Kidney (tissue), 14 donors: Measurements from ENCODE around the gene XPOT. TPM values are rescaled to one million over a fixed set of nuclear protein-coding genes. Genes with fewer than 3 reads are reported as not detected.

Experiments
- DNase-seq, 5 donors: peaks; one replicate each; pipeline ENCODE4 v3.0.0-alpha.2; 2013 to 2020
- FAIRE-seq: peaks from 2 replicates; lab custom pipeline; 2012; peaks lifted over from hg19 to GRCh38; lab: Jason Lieb, UNC
- H3K27ac ChIP-seq, 2 donors: one replicate each; pipeline ENCODE4 v1.7.0; 2013; ENCODE audit warnings: low read depth in 2 of 2, low read length in 2 of 2, inconsistent platforms in 1 of 2
- H3K27me3 ChIP-seq: one replicate; pipeline ENCODE4 v1.7.1; 2013; ENCODE audit warnings: low read length, inconsistent platforms; ENCODE audit not compliant: control insufficient read depth, insufficient read depth
- H3K36me3 ChIP-seq, 3 donors: one replicate each; pipeline versions ENCODE4 v1.7.0 to v1.7.1; 2013; ENCODE audit warnings: low read length in 3 of 3, control low read depth in 1 of 3, inconsistent platforms in 1 of 3; ENCODE audit not compliant: insufficient read depth in 3 of 3, control insufficient read depth in 2 of 3
- H3K4me1 ChIP-seq, 3 donors: one replicate each; pipeline versions ENCODE4 v1.7.0 to v1.7.1; 2013; ENCODE audit warnings: low read length in 3 of 3, inconsistent platforms in 1 of 3, low read depth in 1 of 3; ENCODE audit not compliant: control insufficient read depth in 2 of 3, insufficient read depth in 2 of 3
- H3K4me3 ChIP-seq, 3 donors: one replicate each; pipeline versions ENCODE4 v1.7.0 to v1.8.1; 2013; ENCODE audit warnings: low read length in 3 of 3, control low read depth in 1 of 3, inconsistent platforms in 1 of 3
- H3K9ac ChIP-seq, 3 donors: one replicate each; pipeline versions ENCODE4 v1.7.0 to v1.7.1; 2013; ENCODE audit warnings: low read length in 3 of 3, control low read depth in 1 of 3, inconsistent platforms in 1 of 3
- H3K9me3 ChIP-seq, 3 donors: one replicate each; pipeline versions ENCODE4 v1.7.0 to v1.7.1; 2013; ENCODE audit warnings: low read length in 3 of 3, control low read depth in 1 of 3, inconsistent platforms in 1 of 3; ENCODE audit not compliant: control insufficient read depth in 2 of 3, insufficient read depth in 1 of 3
- intact Hi-C: fragments of 100-400 bp; cut with DNase I; formaldehyde crosslinking; loops from one replicate; pipeline ENCODE4 v1.11.1; 2022
- polyA plus RNA-seq: library from polyadenylated mRNA; stranded (reverse); fragments of 350-450 nt; fragmentation: Illumina TruSeq; extraction: RNeasy Lipid Tissue Mini Kit (QIAGEN cat#74804); gene quantifications from one replicate; pipeline ENCODE4 v1.2.3, GENCODE V29; 2014; ENCODE audit warnings: low read depth, low replicate concordance; ENCODE audit not compliant: insufficient read depth
- total RNA-seq: library from RNA; stranded (reverse); fragmentation: NEBNext Ultra II Directional; extraction: Animal tissue kit (Norgen Biotek cat#: 25700); gene quantifications from one replicate; pipeline ENCODE4 v1.2.1, GENCODE V29; 2021
- TF ChIP-seq, protein P1 (sequence below): IDR thresholded peaks from 3 replicates; pipeline ENCODE4 v1.5.1; 2012; ENCODE audit warnings: mild to moderate bottlenecking, moderate library complexity, borderline replicate concordance; ENCODE audit not compliant: insufficient read depth; ENCODE audit errors: extremely low read depth
- donor health status: control.
- donor health status: control.
- donor health status: control.
- donor health status: control.
- donor health status: control.
- donor health status: DM: yes; HTN: yes; CAD: no.
- donor health status: Normal renal cell carcinoma (clear cell type).

XPOT gene
- total and polyA plus RNA-seq, 2 donors from 2014 or later = 12.0 to 55.0 TPM

DNA sequence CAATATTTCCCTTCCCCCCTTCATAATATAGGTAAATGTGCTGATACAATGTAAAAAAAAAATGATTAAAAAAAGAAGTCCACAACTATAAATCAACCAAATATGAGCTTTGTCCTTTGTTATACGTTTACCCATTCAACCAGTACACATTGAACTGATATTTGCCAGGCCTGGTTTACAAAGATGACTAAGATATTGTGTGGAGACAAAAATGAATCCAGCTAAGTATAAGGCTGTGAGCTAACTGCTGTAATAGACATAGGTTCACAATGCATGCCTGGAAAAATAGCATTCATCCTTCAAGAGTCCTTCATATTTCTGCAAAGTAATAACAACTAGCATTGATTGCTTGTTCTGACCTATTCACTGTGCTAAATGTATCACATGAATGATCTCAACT, 20.5 kb upstream of the XPOT start:
- no peak for FAIRE-seq
- H3K9ac ChIP-seq = no peak overlapping the region
- H3K36me3 ChIP-seq = no peaks in the 10 kb centered on the region
- no peak overlapping the region for H3K4me3 ChIP-seq
- H3K27me3 ChIP-seq = no peaks in the 10 kb centered on the region
- H3K27ac ChIP-seq = no peak overlapping the region
- no peaks in the 10 kb centered on the region for H3K4me1 ChIP-seq
- peaks cover 0 to 8% (median 5%) of the 10 kb centered on the region in 3 donors for H3K9me3 ChIP-seq
- intact Hi-C loops = no loop called here
- TF ChIP-seq, protein P1, sequence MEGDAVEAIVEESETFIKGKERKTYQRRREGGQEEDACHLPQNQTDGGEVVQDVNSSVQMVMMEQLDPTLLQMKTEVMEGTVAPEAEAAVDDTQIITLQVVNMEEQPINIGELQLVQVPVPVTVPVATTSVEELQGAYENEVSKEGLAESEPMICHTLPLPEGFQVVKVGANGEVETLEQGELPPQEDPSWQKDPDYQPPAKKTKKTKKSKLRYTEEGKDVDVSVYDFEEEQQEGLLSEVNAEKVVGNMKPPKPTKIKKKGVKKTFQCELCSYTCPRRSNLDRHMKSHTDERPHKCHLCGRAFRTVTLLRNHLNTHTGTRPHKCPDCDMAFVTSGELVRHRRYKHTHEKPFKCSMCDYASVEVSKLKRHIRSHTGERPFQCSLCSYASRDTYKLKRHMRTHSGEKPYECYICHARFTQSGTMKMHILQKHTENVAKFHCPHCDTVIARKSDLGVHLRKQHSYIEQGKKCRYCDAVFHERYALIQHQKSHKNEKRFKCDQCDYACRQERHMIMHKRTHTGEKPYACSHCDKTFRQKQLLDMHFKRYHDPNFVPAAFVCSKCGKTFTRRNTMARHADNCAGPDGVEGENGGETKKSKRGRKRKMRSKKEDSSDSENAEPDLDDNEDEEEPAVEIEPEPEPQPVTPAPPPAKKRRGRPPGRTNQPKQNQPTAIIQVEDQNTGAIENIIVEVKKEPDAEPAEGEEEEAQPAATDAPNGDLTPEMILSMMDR = no peak
- no peak for DNase-seq

DNA sequence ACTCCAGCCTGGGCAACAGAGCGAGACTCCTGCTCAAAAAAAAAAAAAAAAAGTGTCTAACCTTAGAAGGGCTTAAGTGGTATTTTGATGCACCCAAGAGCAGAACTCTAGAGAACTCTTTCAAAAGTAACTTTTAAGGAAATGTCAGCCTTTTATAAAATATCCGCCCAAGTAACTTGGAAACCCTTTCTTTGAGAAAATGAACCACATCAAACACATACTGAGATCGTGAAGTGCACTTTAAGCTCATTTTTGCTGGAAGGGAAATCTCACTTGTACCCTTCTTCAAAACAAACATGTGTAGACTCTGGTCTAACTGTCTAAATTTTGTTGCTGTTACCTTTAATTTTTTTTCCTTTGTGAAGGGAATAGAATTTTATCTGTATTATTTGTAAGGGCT, 19.2 kb upstream of the XPOT start:
- Histone ChIP-seq H3K4me1 (no peaks in the 10 kb centered on the region), H3K36me3 (no peaks in the 10 kb centered on the region), H3K27me3 (no peaks in the 10 kb centered on the region), H3K9me3 (peaks cover 0 to 8% (median 5%) of the 10 kb centered on the region in 3 donors), H3K27ac (no peak overlapping the region), H3K9ac (no peak overlapping the region), H3K4me3 (no peak overlapping the region)
- FAIRE-seq (no peak), DNase-seq (no peak)
- intact Hi-C loops = no loop called here
- TF ChIP-seq, protein P1 = no peak

DNA sequence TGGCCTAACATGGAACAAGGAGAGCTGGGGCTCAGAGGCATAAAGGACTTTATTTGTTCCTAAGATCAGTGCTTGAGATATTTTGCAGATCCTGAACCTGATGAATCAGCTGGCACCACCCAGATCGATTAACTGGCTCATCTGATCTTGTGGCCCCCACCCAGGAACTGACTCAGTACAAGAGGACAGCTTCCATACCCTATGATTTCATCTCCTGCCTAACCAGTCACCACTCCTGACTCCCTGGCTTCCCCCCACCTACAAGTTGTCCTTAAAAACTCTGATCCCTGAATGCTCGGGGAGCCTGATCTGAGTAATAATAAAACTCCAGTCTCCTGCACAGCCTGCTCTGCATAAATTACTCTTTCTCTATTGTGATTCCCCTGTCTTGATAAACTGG, 18.7 kb upstream of the XPOT start:
- TF ChIP-seq, protein P1 = no peak
- Histone ChIP-seq H3K9ac (no peak overlapping the region), H3K4me3 (no peak overlapping the region), H3K4me1 (peaks cover 0 to 2% (median 0%) of the 10 kb centered on the region in 3 donors), H3K36me3 (no peaks in the 10 kb centered on the region), H3K9me3 (peaks cover 0 to 4% (median 3%) of the 10 kb centered on the region in 3 donors), H3K27me3 (no peaks in the 10 kb centered on the region), H3K27ac (no peak overlapping the region)
- DNase-seq (no peak), FAIRE-seq (no peak)
- intact Hi-C loops = no loop called here
